Measurements from ENCODE around the gene GIT1. TPM values are rescaled to one million over a fixed set of nuclear protein-coding genes. Genes with fewer than 3 reads are reported as not detected.

GIT1 gene
- total RNA-seq, 2 experiments from 2014 or later, result 44.3 to 60.2 TPM

GRCh38 chr17:29612404-29613280 lies 23.2 kb upstream of the GIT1 start:
- H2AFZ ChIP-seq (ENCODE audit: low read length), result no peak overlapping the region
- peaks cover 10% of the 10 kb centered on the region; the same call in 1 of the 2 replicates for H3K36me3 ChIP-seq (ENCODE audit: insufficient read depth, low read length)
- H3K4me3 ChIP-seq (ENCODE audit: low read depth, low read length, poor library complexity, severe bottlenecking), result no peak overlapping the region
- no peak for TF ChIP-seq EZH2phosphoT487 (IDR thresholded peaks at IDR 0.05; ENCODE audit: borderline replicate concordance, low read depth, low read length)
- no peak for TF ChIP-seq CTCF (conservative IDR thresholded peaks at IDR 0.05; ENCODE audit: low read length)
- H3K9me3 ChIP-seq (ENCODE audit: low read length), result no peaks in the 10 kb centered on the region
- H3K9me2 ChIP-seq (ENCODE audit: insufficient read depth, low read length), result no peaks in the 10 kb centered on the region
- BruUV-seq (replicated peaks), result no TSS peak
- H3K79me2 ChIP-seq (ENCODE audit: insufficient read depth, low read depth, low read length), result no peaks in the 10 kb centered on the region
- ChIA-PET POLR2A (no interaction called here), CTCF (ENCODE audit: unreplicated experiment) (interaction anchor here (1.0 to 1.2 kb wide), 2 partner anchors 8 to 242 kb away, joined by 4 to 5 read pairs; no protein-coding TSS in a partner anchor)
- peaks cover 36% of the 10 kb centered on the region for H3K4me1 ChIP-seq (ENCODE audit: insufficient read depth, low read length, poor library complexity, severe bottlenecking)
- intact Hi-C loops (cut with micrococcal nuclease; ENCODE audit: unreplicated experiment), result loop anchor here (1.0 kb wide), 1 partner anchor 18 kb away; no protein-coding TSS in a partner anchor
- H4K20me1 ChIP-seq (ENCODE audit: insufficient read depth, low read length), result 0 out of 2 replicates have a peak, but pooled peaks cover 10% of the 10 kb centered on the region
- no peak for DNase-seq (ENCODE audit: low spot score)
- no peak overlapping the region for H3K27ac ChIP-seq (ENCODE audit: low read depth, low read length, poor library complexity, severe bottlenecking)
- peak overlapping the region; percentile 35; the same call in 1 of the 2 replicates for H3K4me2 ChIP-seq (ENCODE audit: low read length)

- intact Hi-C loops (cut with micrococcal nuclease; ENCODE audit: unreplicated experiment), result no loop called here
- no TSS peak for BruUV-seq (replicated peaks)
- Histone ChIP-seq H3K4me2 (ENCODE audit: low read length) (no peak overlapping the region), H3K27ac (ENCODE audit: low read depth, low read length, poor library complexity, severe bottlenecking) (no peak overlapping the region), H3K4me1 (ENCODE audit: insufficient read depth, low read length, poor library complexity, severe bottlenecking) (peaks cover 30% of the 10 kb centered on the region), H3K79me2 (ENCODE audit: insufficient read depth, low read depth, low read length) (no peaks in the 10 kb centered on the region), H4K20me1 (ENCODE audit: insufficient read depth, low read length) (0 out of 2 replicates have a peak, but pooled peaks cover 10% of the 10 kb centered on the region), H3K4me3 (ENCODE audit: low read depth, low read length, poor library complexity, severe bottlenecking) (no peak overlapping the region), H3K36me3 (ENCODE audit: insufficient read depth, low read length) (peaks cover 10% of the 10 kb centered on the region; the same call in 1 of the 2 replicates), H3K9me2 (ENCODE audit: insufficient read depth, low read length) (no peaks in the 10 kb centered on the region), H3K9me3 (ENCODE audit: low read length) (no peaks in the 10 kb centered on the region), H2AFZ (ENCODE audit: low read length) (no peak overlapping the region)
- no peak for DNase-seq (ENCODE audit: low spot score)
- CTCF ChIA-PET (ENCODE audit: unreplicated experiment), result no interaction called here
- TF ChIP-seq EZH2phosphoT487 (IDR thresholded peaks at IDR 0.05; ENCODE audit: borderline replicate concordance, low read depth, low read length) (no peak), CTCF (conservative IDR thresholded peaks at IDR 0.05; ENCODE audit: low read length) (no peak)
- POLR2A ChIA-PET, result no interaction called here
Measured at GRCh38 chr17:29612094-29612403, 22.6 kb upstream of the GIT1 start.
